ENCODE measurements around the gene SKOR2. TPM values are rescaled to one million over a fixed set of nuclear protein-coding genes. Genes with fewer than 3 reads are reported as not detected.
A peak's percentile ranks its signal among the peaks of the same experiment; 100 is the strongest.

The SKOR2 gene
- total RNA-seq, 4 donors from 2014 or later = not detected

GRCh38 chr18:47280121-47280520, 28.7 kb upstream of the SKOR2 start:
- no peaks in the 10 kb centered on the region for H3K27me3 ChIP-seq
- no peak overlapping the region for H3K27ac ChIP-seq
- no peak for DNase-seq (ENCODE audit: low spot score in 2 of 2)
- no peaks in the 10 kb centered on the region for H3K36me3 ChIP-seq
- no peaks in the 10 kb centered on the region for H3K4me1 ChIP-seq
- no peak overlapping the region for H3K4me3 ChIP-seq
- 46 to 47% methylated on average over 3 of the region's 3 CpGs for WGBS, 2 donors
- H3K9me3 ChIP-seq = no peaks in the 10 kb centered on the region
- TF ChIP-seq EP300 (IDR thresholded peaks at IDR 0.05) (no peak), CTCF (IDR thresholded peaks at IDR 0.05) (no peak), POLR2A (IDR thresholded peaks at IDR 0.05) (no peak)

- H3K27ac ChIP-seq = no peak overlapping the region
- no peaks in the 10 kb centered on the region for H3K36me3 ChIP-seq
- DNase-seq (ENCODE audit: low spot score in 2 of 2) = no peak
- H3K27me3 ChIP-seq = no peaks in the 10 kb centered on the region
- no peaks in the 10 kb centered on the region for H3K9me3 ChIP-seq
- WGBS, 2 donors = 34 to 41% methylated on average over 9 of the region's 9 CpGs
- H3K4me3 ChIP-seq = no peak overlapping the region
- TF ChIP-seq EP300 (IDR thresholded peaks at IDR 0.05) = no peak
- TF ChIP-seq POLR2A (IDR thresholded peaks at IDR 0.05) = no peak
- H3K4me1 ChIP-seq = no peaks in the 10 kb centered on the region
Measured at GRCh38 chr18:47274961-47275360, 23.5 kb upstream of the SKOR2 start.

- Histone ChIP-seq H3K36me3 (peaks cover 0 to 3% (median 0%) of the 10 kb centered on the region in 3 donors), H3K9me3 (no peaks in the 10 kb centered on the region), H3K4me3 (no peak overlapping the region), H3K27ac (no peak overlapping the region), H3K27me3 (peaks cover 0 to 63% of the 10 kb centered on the region in 2 donors), H3K4me1 (peaks cover 0 to 26% (median 0%) of the 10 kb centered on the region in 4 donors)
- WGBS, 2 donors = 43 to 69% methylated on average over 1 of the region's 1 CpG
- no peak for DNase-seq (ENCODE audit: low spot score in 2 of 2)
- TF ChIP-seq EP300 (IDR thresholded peaks at IDR 0.05) (no peak), CTCF (IDR thresholded peaks at IDR 0.05) (no peak), POLR2A (IDR thresholded peaks at IDR 0.05) (no peak)
Measured at GRCh38 chr18:47265197-47265596, 13.7 kb upstream of the SKOR2 start.

- DNase-seq (ENCODE audit: low spot score in 2 of 2) = no peak
- Histone ChIP-seq H3K4me3 (no peak overlapping the region), H3K9me3 (peaks cover 0 to 4% (median 0%) of the 10 kb centered on the region in 4 donors), H3K27me3 (peaks cover 0 to 72% of the 10 kb centered on the region in 2 donors), H3K27ac (no peak overlapping the region), H3K36me3 (peaks cover 0 to 3% (median 0%) of the 10 kb centered on the region in 3 donors), H3K4me1 (peaks cover 0 to 26% (median 0%) of the 10 kb centered on the region in 4 donors)
- WGBS, 2 donors = 6 to 9% methylated on average over 10 of the region's 10 CpGs
- no peak for TF ChIP-seq EP300 (IDR thresholded peaks at IDR 0.05)
- no peak for TF ChIP-seq POLR2A (IDR thresholded peaks at IDR 0.05)
- TF ChIP-seq CTCF (IDR thresholded peaks at IDR 0.05) = no peak
Measured at GRCh38 chr18:47264308-47264700, 12.8 kb upstream of the SKOR2 start.

GRCh38 chr18:47263430-47264307, 12.2 kb upstream of the SKOR2 start:
- H3K27ac ChIP-seq = no peak overlapping the region
- H3K4me1 ChIP-seq = peaks cover 0 to 26% (median 0%) of the 10 kb centered on the region in 4 donors
- WGBS, 2 donors = 2% methylated on average over 46 to 49 of the region's 69 CpGs
- H3K36me3 ChIP-seq = peaks cover 0 to 3% (median 0%) of the 10 kb centered on the region in 3 donors
- DNase-seq (ENCODE audit: low spot score in 2 of 2) = no peak
- no peak for TF ChIP-seq POLR2A (IDR thresholded peaks at IDR 0.05)
- no peak for TF ChIP-seq EP300 (IDR thresholded peaks at IDR 0.05)
- no peak for TF ChIP-seq CTCF (IDR thresholded peaks at IDR 0.05)
- H3K27me3 ChIP-seq = peaks cover 0 to 78% of the 10 kb centered on the region in 2 donors
- peaks cover 0 to 5% (median 0%) of the 10 kb centered on the region in 4 donors for H3K9me3 ChIP-seq
- H3K4me3 ChIP-seq = peak overlapping the region in 1 of 4 donors; percentile 36
